K562 (cell line): ENCODE measurements around the gene KDM2B. TPM values are rescaled to one million over a fixed set of nuclear protein-coding genes. Genes with fewer than 3 reads are reported as not detected.

Experiments used
- ATF3 ChIP-seq, 2 experiments: fragments of 450-650 bp in 1 of 2; sonication (generic) in 1 of 2; formaldehyde crosslinking in 1 of 2; IDR thresholded peaks in 1 of 2; conservative IDR thresholded peaks in 1 of 2; 2 replicates each; pipeline versions ENCODE4 v1.6.1 to v1.8.1; 2016 to 2023; ENCODE audit warnings: mild to moderate bottlenecking in 2 of 2, moderate library complexity in 2 of 2, inconsistent platforms in 1 of 2, missing genetic modification reagents in 1 of 2
- HES1 ChIP-seq: fragments of 450-650 bp; IDR thresholded peaks from 2 replicates; pipeline ENCODE4 v1.6.1; 2016; ENCODE audit warnings: low read depth, mild to moderate bottlenecking, moderate library complexity
- HEY1 ChIP-seq: fragments of 250-450 bp; sonication (Bioruptor Pico); IDR thresholded peaks from 2 replicates; pipeline ENCODE4 v1.5.0; 2020; ENCODE audit warnings: mild to moderate bottlenecking, moderate library complexity, borderline replicate concordance
- KLF16 ChIP-seq: IDR thresholded peaks from 2 replicates; pipeline ENCODE4 v1.6.1; 2016; ENCODE audit warnings: antibody characterized with exemption
- PRMT5 ChIP-seq: sonication (generic); formaldehyde crosslinking; IDR thresholded peaks from 2 replicates; pipeline ENCODE4 v1.5.0; 2020; ENCODE audit warnings: missing genetic modification reagents
- PYGO2 ChIP-seq: fragments of 450-650 bp; IDR thresholded peaks from 2 replicates; pipeline ENCODE4 v1.6.1; 2016; ENCODE audit warnings: mild to moderate bottlenecking, missing genetic modification characterization, moderate library complexity, missing compliant biosample characterization
- RBM25 ChIP-seq: fragments of 200-400 bp; formaldehyde crosslinking; IDR thresholded peaks from 2 replicates; pipeline ENCODE4 v1.6.1; 2018; ENCODE audit warnings: low read length, low read depth, moderate library complexity; ENCODE audit not compliant: severe bottlenecking
- SPI1 ChIP-seq: IDR thresholded peaks from 2 replicates; pipeline ENCODE4 v1.6.1; 2011; ENCODE audit warnings: low read depth, low read length, control low read depth, borderline replicate concordance
- TAF9B ChIP-seq: fragments of 450-650 bp; IDR thresholded peaks from 2 replicates; pipeline ENCODE4 v1.6.1; 2018; ENCODE audit warnings: mild to moderate bottlenecking; ENCODE audit not compliant: partially characterized antibody
- polyA plus RNA-seq, 8 experiments: library from polyadenylated mRNA; depleted of rRNA in 4 of 8; stranded (reverse) in 5 of 8; unstranded in 3 of 8; fragments of >200 nt; fragmentation: Nextera tagmentation in 2 of 8; fragmentation: Illumina TruSeq in 1 of 8; extraction: Ambion mirVana in 2 of 8; extraction: Trizol in 1 of 8; gene quantifications; 2 replicates each; pipeline versions ENCODE4 v1.2.1 to v1.2.3, GENCODE V29; 2011 to 2014; ENCODE audit warnings: inconsistent platforms in 1 of 8, missing spikeins in 1 of 8
- total RNA-seq, 7 experiments: library from RNA; depleted of rRNA in 6 of 7; stranded (reverse); fragments of >200 nt in 6 of 7; fragmentation: Illumina TruSeq in 2 of 7; extraction: Trizol in 2 of 7; gene quantifications; 2 replicates each; pipeline versions ENCODE4 v1.2.1 to v1.2.3, GENCODE V29; 2011 to 2021; ENCODE audit warnings: low replicate concordance in 1 of 7
- TF ChIP-seq, protein P1 (sequence below): fragments of 250-450 bp; sonication (Bioruptor Pico); IDR thresholded peaks from 2 replicates; pipeline ENCODE4 v1.8.0; 2022; ENCODE audit warnings: moderate library complexity, mild to moderate bottlenecking, inconsistent platforms
- TF ChIP-seq, protein P2 (sequence below), 3 experiments: IDR thresholded peaks in 2 of 3; conservative IDR thresholded peaks in 1 of 3; 2 replicates each; pipeline ENCODE4 v1.5.1; 2011 to 2012; ENCODE audit warnings: low read length in 3 of 3, mild to moderate bottlenecking in 3 of 3, control low read depth in 2 of 3, improper control_type of control experiment in 1 of 3, inconsistent platforms in 1 of 3, low read depth in 1 of 3, mixed read lengths in 1 of 3, moderate library complexity in 1 of 3; ENCODE audit not compliant: insufficient read depth in 2 of 3
- TF ChIP-seq, protein P3 (sequence below): sonication (generic); formaldehyde crosslinking; IDR thresholded peaks from 2 replicates; pipeline ENCODE4 v1.8.0; 2022; ENCODE audit warnings: mild to moderate bottlenecking, missing genetic modification reagents

The KDM2B gene
- total and polyA plus RNA-seq, 9 of the 15 experiments (the other 6 are each of a cell fraction or from before 2014, with no cell fraction given) = 7.4 to 50.5 (median 22.5) TPM

DNA sequence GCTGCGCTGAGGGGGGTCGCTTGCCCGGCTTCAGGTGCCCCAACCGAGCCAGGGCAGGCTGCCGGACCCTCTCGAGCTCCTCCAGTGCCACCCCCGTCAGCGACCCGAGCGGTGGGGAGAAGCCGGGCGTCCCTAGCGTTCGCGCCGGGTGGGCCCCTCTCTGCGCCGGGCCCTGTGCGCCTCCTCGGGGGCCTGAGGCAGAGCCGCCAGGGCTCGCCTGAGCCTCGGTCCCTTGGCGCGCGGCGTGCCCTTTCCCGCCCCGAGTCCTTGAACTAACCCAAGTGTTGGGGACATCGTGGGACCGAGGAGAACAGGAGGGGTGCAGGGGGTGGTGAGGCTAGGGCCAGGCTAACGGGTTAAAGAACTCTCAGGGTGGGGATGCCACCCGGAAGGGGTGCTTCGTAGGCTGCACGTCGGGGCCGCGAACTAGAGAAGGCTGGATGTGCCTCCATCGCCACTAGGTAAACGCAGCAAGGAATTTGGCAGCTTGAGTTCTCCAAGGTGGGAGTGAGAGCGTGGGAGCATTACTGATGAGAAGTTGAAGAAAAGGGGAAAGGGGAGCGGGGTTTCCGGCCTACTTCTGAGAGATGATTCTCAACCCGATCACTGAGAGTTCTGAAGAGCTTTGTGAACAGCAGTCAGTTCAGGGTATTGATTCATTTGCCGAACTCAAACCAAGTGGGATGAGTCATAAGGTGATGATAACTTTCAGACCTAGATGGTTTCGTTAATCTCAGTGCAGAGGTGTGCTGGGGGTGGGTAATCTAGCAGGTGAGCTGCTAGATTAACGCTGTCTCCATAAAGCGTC, 180.3 kb downstream of the KDM2B start (continued):
- TF ChIP-seq PRMT5 (CRISPR knock-in tag) (no peak), HES1 (no peak), SPI1 (no peak), ATF3 (IDR thresholded peaks at IDR 0.05) (peak; percentile 89), ATF3 (CRISPR knock-in tag; conservative IDR thresholded peaks at IDR 0.05) (no peak), TAF9B (no peak), RBM25 (no peak), KLF16 (no peak), PYGO2 (tag) (no peak), HEY1 (CRISPR knock-in tag) (no peak)
- TF ChIP-seq, protein P1, sequence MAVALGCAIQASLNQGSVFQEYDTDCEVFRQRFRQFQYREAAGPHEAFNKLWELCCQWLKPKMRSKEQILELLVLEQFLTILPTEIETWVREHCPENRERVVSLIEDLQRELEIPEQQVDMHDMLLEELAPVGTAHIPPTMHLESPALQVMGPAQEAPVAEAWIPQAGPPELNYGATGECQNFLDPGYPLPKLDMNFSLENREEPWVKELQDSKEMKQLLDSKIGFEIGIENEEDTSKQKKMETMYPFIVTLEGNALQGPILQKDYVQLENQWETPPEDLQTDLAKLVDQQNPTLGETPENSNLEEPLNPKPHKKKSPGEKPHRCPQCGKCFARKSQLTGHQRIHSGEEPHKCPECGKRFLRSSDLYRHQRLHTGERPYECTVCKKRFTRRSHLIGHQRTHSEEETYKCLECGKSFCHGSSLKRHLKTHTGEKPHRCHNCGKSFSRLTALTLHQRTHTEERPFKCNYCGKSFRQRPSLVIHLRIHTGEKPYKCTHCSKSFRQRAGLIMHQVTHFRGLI = no peak
- TF ChIP-seq, protein P2, sequence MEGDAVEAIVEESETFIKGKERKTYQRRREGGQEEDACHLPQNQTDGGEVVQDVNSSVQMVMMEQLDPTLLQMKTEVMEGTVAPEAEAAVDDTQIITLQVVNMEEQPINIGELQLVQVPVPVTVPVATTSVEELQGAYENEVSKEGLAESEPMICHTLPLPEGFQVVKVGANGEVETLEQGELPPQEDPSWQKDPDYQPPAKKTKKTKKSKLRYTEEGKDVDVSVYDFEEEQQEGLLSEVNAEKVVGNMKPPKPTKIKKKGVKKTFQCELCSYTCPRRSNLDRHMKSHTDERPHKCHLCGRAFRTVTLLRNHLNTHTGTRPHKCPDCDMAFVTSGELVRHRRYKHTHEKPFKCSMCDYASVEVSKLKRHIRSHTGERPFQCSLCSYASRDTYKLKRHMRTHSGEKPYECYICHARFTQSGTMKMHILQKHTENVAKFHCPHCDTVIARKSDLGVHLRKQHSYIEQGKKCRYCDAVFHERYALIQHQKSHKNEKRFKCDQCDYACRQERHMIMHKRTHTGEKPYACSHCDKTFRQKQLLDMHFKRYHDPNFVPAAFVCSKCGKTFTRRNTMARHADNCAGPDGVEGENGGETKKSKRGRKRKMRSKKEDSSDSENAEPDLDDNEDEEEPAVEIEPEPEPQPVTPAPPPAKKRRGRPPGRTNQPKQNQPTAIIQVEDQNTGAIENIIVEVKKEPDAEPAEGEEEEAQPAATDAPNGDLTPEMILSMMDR (IDR thresholded peaks at IDR 0.05 in 2 of 3, conservative IDR thresholded peaks at IDR 0.05 in 1 of 3; ENCODE audit: insufficient read depth in 2 of 3, low read depth in 1 of 3, low read length in 3 of 3) = no peak; a peak in 1 of 6 replicates
- TF ChIP-seq, protein P3, sequence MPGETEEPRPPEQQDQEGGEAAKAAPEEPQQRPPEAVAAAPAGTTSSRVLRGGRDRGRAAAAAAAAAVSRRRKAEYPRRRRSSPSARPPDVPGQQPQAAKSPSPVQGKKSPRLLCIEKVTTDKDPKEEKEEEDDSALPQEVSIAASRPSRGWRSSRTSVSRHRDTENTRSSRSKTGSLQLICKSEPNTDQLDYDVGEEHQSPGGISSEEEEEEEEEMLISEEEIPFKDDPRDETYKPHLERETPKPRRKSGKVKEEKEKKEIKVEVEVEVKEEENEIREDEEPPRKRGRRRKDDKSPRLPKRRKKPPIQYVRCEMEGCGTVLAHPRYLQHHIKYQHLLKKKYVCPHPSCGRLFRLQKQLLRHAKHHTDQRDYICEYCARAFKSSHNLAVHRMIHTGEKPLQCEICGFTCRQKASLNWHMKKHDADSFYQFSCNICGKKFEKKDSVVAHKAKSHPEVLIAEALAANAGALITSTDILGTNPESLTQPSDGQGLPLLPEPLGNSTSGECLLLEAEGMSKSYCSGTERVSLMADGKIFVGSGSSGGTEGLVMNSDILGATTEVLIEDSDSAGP = no peak
